Cortex of kidney (tissue), 1 donor: ENCODE results near the gene YIF1B.

Experiments used
- DNase-seq: peaks from one replicate; lab custom pipeline; 2025; lab: John Stamatoyannopoulos, UW

Gene YIF1B

DNA sequence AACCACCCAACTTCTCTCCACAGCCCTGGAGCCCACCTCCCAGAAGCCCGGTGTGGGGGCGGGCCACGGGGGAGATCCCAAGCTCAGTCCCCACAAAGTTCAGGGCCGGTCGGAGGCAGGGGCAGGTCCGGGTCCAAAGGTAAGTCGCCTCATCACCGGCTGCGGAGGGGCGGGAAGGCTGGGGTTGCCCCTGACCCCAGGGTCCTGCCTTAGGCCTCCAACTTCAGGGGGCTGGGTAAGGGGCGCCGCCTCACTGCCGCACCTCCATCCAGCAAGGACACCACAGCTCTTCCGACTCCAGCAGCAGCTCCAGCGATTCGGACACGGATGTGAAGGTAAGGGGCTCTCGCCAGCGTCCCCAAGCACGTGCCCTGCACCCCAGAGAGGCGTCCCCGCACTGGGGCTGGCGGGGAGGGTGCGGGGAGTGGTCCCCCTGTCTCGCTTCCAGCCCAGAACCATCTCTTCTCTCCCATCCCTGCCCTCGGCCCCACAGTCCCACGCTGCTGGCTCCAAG lies 11.3 kb downstream of the YIF1B start:
- no peak for DNase-seq

DNA sequence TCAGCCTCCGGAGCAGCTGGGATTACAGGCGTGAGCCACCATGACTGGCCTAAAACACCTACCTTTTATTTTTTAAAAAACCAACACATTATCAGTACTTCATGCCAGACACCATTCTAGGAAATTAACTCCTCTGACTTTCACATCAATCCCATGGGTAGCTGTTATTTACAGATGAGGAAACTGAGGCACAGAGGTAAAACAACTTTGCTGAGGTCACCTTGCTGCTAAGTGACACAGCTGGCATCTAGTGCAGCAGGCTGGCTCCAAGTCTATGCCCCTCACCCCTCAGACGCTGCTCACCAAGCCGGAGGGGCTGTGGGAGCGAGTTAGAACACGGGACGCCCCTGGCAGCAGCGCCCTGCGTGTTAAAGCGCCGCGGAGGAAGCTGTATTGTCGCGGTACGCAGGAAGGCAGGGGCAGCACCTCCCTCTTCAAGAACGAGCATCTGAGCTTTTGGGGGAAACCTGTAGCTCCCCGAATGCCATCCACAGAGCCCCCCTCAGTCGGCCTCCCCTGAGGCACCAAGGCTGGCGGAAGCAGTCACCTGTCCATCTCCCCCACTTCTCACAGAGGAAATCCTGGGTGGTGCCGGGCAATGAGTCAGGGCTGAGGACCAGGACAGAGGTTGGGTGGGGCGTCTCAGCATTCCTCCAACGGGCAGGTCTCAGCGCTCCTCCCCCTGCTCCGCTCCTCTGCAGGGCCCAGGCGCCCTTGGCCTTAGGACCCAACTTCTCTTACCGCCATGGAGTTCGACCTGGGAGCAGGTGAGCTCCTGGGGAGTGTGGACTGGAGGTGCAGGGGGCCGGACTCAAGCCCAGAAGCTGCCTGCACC lies 12.0 kb downstream of the YIF1B start, which contains the start of gene C19orf33:
Gene C19orf33, plus strand, starts transcription at position 735 of the 835 bp plus-strand sequence. Its CDS starts 11 bp downstream, at position 746.
- DNase-seq, result no peak

DNA sequence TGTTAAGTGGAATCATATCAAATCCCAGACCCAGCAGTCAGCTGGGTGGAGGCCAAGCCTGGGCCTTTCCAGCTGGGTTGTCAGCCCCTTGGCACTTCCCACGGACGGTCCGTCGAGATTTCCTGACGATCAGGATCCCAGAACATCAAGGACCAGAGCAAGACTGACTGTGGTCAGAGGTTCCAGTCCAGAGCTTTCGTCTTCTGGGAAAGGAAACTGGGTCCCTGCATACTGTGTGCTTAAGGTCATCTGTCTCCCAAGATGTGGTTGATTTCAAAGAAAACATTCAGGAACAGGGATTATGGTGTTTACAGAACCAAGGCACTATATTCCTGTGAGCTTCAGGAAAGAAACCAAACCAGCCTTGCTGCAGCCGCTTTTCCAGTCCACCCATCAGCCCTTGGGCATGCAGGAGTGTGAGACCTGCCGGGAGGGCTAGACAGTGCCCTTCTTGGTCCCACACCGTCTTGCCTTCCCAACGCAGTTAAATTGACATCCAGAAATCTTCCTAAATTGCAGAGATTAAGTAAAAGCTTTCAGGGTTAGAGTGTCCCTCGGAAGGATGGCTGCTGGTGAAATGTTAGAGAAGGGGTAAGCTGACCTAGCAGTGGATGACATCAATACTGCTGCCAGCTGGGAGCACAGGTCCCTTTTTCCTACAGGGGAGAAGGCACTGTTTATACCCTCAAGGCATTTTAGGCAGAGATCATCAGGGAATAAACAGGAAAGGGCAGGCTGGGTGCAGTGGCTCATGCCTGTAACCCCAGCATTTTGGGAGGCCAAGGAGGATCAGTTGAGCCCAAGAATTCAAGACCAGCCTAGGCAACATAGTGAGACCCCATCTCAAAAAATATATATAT lies 16.7 kb downstream of the YIF1B start:
- DNase-seq, result no peak

DNA sequence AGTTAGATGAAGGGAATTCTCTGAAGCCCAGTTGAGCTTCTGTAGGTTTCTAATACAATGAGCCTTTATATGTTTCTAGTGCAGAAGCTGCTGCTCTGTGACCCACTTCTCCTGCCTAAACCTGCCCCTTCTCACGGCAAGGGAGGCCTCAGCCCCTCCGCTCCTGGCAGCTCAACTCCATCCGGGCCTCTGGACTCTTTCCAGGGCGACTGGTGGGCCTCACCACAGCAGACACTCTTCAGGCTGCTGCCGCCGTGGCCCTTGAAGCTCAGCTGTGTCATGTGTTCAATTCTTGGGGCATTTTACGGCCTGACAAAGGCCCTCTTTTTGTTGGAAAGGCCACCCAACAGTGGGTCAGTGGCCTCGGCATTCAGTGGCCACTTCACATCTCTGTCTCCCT lies 21.7 kb downstream of the YIF1B start:
- no peak for DNase-seq

DNA sequence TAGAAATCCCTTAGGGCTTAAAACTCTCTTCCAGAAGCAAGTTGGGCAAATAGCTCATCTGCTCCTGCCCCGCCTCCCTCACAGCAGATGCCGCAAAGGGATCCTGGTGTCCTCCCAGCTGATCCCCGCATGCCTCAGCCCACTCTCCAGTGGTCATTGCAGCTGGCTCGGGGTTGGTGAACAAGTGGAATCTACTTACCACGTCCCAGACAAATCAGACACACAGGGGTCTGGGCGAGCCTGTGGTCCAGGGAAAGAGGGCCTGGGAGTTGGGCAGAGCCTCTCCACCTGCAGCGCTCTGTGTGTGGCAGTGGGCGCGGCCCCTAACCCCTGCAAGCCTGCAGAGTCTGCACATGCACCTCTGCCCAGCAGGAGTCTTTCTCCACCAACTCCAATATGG lies 22.5 kb downstream of the YIF1B start:
- no peak for DNase-seq

DNA sequence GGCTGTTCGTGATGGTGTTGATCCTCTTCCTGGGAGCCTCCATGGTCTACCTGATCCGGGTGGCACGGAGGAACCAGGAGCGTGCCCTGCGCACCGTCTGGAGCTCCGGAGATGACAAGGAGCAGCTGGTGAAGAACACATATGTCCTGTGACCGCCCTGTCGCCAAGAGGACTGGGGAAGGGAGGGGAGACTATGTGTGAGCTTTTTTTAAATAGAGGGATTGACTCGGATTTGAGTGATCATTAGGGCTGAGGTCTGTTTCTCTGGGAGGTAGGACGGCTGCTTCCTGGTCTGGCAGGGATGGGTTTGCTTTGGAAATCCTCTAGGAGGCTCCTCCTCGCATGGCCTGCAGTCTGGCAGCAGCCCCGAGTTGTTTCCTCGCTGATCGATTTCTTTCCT lies 23.9 kb downstream of the YIF1B start:
- DNase-seq, result no peak

DNA sequence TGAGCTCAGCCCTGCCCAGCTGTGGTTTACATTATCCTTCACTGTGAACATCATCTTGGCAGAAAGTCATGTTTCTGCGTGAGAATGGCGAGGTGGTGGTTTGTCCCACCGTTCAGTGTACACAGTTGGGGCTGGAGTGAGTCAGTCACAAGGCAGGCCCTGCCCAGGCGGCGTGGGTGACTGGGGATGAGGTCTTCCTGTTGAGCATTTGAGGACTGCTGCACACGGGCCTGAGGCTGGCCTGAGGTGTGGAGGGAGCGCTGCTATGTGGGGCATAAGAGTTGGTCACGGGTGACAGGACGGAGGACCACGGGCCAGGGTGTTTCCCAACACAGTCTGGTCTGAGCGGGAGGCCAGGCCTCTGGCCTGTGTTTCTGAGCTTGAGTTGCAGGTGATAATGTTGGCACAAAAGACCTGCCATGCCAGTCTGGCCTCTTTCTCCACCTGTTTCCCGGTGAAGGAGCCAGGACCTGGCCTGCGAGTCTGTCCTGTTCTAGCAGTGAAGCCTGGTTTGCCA lies 25.1 kb downstream of the YIF1B start:
- no peak for DNase-seq

DNA sequence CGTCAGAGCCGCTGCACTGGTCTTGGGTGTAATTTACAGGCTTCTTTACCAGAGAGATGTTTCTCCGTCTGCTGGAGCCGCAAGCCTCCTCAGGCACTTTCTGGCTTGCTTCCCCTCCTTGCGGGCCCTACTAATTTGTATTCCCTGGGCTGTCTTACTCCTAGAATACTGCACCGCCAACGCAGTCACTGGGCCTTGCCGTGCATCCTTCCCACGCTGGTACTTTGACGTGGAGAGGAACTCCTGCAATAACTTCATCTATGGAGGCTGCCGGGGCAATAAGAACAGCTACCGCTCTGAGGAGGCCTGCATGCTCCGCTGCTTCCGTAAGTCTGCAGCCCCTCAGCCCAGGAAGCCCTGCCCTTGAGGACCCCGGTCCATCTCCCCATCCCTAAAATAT lies 25.8 kb downstream of the YIF1B start:
- no peak for DNase-seq

DNA sequence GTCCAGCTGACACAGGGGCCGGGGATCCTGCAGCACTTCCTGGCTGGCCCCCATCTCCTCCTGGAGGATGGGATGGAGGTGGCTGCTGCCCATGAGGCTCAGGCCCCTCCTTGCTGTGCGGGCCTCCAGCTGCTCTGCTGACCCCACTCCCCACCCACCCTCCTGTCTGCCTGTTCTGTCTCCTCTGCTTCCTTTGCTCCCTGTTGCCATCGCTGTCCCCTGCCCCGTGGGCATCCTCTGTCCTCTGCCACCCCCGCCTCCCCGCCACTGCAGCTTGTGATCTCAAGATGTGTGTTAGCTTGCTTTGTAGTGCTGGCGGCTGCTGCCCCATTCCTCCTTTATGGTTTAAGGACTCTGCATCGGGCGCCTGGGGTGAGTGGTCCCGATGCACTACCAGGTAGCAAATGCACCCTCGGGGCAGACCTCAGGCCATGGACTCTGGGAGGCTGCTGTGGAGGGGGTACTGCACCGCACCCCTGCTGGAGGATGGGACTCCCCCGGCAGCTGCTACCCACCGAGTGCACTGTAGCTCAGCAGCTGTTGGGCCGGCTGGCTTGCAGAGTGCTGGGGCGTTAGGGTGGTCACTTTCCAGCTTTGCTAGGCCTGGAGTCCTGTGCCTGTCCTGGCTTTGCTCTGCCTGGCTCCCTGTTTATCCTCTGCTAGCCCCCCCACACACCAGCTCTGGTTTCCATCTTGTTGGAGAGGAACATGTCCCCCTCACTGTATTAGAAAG lies 27.5 kb downstream of the YIF1B start:
- DNase-seq, result no peak

DNA sequence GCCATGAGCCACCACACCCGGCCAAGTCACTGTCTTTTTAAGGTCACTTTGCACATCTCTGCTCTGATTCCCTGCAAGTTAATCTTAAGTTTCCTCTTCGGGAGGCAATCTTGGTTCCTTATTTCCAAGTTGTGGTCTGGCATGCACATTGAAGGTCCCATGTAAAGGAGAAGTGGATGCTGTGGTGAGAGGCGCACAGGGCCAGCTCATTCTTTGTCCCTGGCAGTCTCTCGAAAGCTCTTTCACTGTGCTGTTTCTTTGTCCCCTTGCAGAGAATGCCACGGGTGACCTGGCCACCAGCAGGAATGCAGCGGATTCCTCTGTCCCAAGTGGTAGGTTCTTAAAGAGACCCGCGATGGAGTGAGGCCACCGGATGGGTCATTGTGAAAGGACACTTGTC lies 28.1 kb downstream of the YIF1B start:
- DNase-seq, result no peak

DNA sequence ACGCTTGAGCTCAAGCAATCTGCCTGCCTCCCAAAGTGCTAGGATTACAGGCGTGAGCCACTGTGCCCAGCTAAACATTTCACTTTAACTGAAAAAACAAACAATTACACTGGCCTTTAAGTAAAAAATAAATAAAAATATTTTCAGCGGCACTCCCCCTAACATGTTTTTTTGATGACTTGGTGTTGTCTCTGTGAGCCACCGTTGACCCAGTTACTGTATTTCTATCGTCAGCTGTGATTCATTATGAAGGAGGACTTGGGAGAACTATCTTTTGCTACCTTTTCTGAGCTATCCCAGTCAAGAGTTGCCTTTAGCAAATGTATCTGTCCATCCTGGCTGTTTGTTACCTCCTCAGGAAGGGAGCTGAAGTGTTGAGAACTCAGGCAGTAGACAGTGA lies 30.2 kb downstream of the YIF1B start:
- DNase-seq, result no peak

DNA sequence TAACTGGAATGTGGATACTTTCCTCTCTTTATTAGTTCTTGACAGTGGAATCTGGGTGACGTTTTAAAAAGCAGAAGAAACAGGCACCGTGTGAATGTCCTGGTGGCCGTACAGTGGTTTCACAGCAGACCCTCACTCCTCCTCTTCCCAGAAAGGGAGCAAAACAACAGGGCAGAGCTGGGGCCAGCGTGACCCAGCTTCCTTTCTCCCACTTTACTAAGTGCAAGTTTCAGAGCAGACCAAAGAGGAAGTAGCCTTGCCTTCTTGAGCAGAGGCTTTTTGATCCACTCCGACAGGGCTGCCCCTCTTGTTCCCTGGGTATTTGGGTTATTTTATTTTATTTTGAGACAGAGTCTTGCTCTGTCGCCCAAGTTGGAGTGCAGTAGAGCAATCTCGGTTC lies 31.3 kb downstream of the YIF1B start:
- no peak for DNase-seq

DNA sequence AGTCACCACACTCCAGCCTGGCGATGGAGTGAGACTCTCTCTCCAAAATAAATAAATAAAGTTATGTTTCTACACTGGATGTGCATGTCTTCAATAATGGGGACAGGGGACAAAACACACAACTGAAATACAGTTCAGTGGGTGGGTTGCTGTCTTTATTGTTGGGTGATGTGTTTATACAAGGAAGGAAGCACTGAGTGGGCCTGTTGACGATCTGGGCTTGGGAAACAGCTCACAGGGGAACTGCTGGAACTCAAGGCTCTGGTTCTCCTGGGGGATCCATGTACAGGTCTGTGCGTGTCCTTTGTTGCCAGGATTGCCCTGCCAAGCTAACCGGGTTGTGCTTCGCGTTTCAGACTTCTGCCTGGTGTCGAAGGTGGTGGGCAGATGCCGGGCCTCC lies 32.5 kb downstream of the YIF1B start:
- no peak for DNase-seq

DNA sequence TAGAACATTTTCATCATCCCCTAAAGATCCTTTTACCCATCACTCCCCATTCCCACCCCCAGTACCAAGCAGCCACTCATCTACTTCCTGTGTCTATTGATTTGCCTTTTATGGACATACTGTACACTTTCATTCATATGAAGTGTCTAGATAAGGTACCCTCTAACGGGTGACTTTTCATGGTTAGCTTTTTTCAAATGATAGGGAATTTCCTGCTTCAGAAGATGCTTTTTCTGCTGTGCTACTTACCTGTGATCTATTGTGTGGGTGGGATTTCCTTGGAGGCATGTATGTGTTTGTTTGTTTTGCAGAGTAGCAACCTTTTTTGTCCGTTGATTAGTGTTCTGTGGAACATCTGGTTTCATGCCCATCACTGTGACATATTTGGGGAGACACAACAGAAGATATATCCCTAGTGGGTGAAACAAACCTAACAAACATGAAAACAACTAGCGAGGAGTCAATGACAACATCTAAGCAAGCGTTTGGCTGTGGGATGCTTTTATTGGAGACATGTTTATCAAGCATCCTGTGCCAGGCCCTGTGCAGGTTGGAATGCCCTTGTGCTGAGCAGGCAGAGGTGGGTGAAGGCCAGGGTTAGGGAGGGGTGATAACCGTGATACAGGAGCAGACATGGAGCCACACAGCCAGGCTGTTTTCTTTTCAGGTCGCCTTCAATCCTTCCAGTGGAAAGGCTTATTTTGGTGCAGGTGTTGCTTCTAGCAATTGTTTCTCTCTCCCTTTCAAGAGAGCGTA lies 33.8 kb downstream of the YIF1B start:
- no peak for DNase-seq

DNA sequence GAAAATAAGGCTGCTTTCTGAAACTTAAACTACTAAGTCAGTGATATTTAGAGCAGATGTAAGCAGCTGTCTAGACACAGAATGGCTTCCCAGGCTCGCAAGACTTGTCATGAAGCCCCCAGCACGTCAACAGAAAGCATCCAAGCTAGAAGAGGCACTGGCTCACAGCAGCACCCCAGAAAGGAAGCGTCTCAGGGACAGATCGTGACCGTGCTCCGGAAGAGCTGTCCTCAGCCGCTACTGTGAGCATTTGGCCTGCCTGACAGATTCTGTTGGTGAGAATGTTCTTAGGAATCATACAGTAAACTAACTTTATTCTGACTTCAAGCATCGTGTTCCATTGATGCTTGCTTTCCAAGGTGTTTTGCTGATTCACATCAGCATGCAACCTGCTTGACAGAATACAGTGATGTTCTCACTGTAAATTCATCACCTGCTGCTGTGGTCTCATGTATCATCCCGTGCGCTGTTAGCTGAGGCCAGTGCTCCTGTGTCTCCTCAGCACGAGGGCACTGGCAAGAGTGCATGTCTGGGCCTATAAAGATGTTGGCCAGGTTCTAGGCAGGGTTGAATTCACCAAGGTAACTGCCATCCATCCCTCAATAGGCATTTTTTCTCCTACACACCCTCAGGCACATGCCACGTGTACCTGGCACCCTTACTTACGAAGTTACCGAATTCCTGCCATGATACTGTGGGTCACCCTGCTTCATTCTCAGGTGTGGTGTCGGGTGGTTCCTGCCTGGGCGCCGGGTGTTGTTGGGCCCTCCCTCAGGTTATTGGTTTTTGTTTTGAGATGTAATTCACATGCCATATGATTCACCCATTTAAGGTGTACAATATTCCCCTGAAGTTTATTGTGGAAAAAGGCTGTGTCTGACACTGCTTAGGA lies 35.5 kb downstream of the YIF1B start:
- no peak for DNase-seq

DNA sequence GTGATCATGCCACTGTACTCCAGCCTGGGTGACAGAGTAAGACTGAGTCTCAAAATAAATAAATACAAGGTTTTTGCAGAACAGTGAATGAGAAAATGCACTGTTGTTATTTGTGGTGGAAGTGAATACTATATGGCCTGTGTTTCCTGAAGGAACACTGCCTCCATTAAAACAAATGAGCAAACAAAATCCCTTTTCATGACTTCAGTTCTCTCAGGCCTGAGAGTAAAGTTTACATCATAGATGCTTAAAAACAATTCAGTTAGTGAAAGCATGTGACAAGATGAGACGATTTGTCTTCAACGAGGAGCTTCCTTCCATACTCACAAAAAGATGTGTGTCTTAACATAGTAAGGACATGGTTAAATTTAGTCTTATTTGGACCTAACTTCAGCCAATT lies 37.0 kb downstream of the YIF1B start:
- DNase-seq, result no peak

DNA sequence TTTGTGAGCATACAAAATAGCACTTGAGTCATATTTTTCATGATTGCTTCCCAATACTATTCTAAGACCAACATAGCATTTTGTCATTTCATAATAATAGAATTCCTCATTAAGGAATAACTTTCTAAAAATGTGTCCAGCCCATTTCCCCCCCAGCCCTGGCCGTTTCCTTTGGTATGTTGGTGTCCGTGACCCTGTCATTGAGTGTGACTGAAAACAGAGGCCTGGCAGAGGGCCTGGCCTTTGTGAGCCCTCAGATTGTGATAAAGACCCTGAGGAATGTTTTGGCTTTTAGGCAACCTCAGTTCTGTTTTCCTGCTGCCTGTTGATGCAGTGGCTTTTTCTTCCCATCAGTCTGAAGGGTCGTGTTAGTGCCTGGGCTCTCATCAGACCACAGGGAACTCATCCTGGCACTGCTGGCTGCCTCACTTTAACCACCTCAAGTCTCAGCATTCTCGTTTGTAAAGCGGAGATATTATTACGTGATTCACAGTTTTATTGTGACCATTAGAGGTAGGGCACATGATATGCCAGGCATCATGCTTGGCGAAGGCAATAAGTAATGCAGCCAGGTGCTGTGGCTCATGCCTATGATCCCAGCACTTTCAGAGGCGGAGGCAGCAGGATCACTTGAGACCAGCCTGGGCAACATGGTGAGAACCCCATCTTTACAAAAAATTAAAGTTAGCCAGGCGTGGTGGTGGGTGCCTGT lies 37.6 kb downstream of the YIF1B start:
- DNase-seq, result no peak

DNA sequence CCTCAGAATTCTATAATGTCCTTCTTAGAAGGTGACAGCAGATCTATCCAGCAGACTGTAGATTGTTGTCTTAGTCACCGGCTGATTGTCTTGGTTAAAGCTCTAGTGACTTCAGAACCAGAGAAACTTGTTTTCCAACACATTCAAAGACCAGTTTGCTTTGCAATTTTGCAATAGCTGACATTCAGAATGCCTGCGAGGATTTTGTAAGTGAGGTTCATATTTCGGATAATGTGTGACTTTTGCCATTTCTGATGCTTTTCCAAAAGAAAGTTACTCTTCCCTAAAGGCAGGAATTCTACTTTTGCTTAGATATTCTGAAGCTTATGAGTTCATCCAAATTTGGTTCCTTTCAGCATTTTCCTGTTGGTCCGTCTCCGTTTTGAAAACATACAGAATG lies 38.2 kb downstream of the YIF1B start:
- DNase-seq, result no peak

DNA sequence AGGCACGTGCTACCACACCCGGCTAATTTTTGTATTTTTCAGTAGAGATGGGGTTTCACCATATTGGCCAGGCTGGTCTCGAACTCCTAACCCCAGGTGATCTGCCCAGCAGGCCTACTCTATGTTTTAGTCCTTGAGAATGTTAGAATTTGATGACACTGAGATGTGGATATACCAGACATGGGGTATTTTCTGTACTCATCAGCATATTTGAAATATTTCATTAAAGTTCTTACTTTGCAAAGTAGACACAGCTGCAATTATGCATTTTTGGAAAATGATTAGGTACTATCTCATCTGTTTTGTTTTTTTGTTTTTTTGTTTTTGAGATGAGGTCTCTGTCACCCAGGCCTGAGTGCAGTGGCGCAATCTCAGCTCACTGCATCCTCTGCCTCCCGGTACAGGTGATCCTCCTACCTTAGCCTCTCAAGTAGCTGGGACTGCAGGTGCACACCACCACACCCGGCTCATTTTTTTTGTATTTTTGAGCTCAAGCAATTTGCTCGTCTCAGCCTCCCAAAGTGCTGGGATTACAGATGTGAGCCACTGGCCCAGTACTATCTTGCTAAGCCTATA lies 38.7 kb downstream of the YIF1B start:
- DNase-seq, result no peak
